Measurements from ENCODE around the gene GLB1L. TPM values are rescaled to one million over a fixed set of nuclear protein-coding genes. Genes with fewer than 3 reads are reported as not detected.
"Not testable (repeated sequence)": the region's sequence is repeated elsewhere in the genome, so short reads cannot be mapped to it uniquely, and the experiment has no call there.

GLB1L gene
- polyA plus RNA-seq, 1 experiment, result 9.5 TPM

GRCh38 chr2:219289195-219289536 lies 43.9 kb upstream of the GLB1L start:
- no peak for DNase-seq (ENCODE audit: low read depth)
- TF ChIP-seq CTCF (IDR thresholded peaks at IDR 0.05; ENCODE audit: insufficient read depth, low read depth, low read length), result no peak
- Histone ChIP-seq H3K36me3 (ENCODE audit: control insufficient read depth, insufficient read depth, low read length) (peaks cover 7% of the 10 kb centered on the region), H3K4me3 (ENCODE audit: low read depth, low read length) (no peak overlapping the region), H3K27me3 (ENCODE audit: control insufficient read depth, insufficient read depth, low read length) (no peaks in the 10 kb centered on the region)
- ChIA-PET POLR2A (no interaction called here), CTCF (interaction anchor here (6.9 to 20.7 kb wide), 3 partner anchors 6 to 115 kb away, joined by 90 to 403 read pairs (median 403); partner anchors contain the start of genes CNPPD1, DNAJB2 and SLC23A3)

- H3K36me3 ChIP-seq (ENCODE audit: control insufficient read depth, insufficient read depth, low read length), result peaks cover 14% of the 10 kb centered on the region
- TF ChIP-seq CTCF (IDR thresholded peaks at IDR 0.05; ENCODE audit: insufficient read depth, low read depth, low read length), result no peak
- DNase-seq (ENCODE audit: low read depth), result no peak
- ChIA-PET CTCF (interaction anchor here (1.2 to 20.7 kb wide), 3 partner anchors 7 to 65 kb away, joined by 3 to 403 read pairs (median 403); partner anchors contain the start of gene DNAJB2), POLR2A (no interaction called here)
- H3K4me3 ChIP-seq (ENCODE audit: low read depth, low read length), result no peak overlapping the region
- no peaks in the 10 kb centered on the region for H3K27me3 ChIP-seq (ENCODE audit: control insufficient read depth, insufficient read depth, low read length)
Observed at GRCh38 chr2:219287580-219288265, 42.5 kb upstream of the GLB1L start.

GRCh38 chr2:219287116-219287440 lies 41.8 kb upstream of the GLB1L start:
- POLR2A ChIA-PET; DNase-seq (ENCODE audit: low read depth); H3K4me3 ChIP-seq (ENCODE audit: low read depth, low read length); H3K27me3 ChIP-seq (ENCODE audit: control insufficient read depth, insufficient read depth, low read length): not testable (repeated sequence)
- peaks cover 17% of the 10 kb centered on the region for H3K36me3 ChIP-seq (ENCODE audit: control insufficient read depth, insufficient read depth, low read length)
- CTCF ChIA-PET, result interaction anchor here (0.9 to 20.7 kb wide), 4 partner anchors 6 to 257 kb away, joined by 3 to 403 read pairs (median 204); partner anchors contain the start of gene DNAJB2

- POLR2A ChIA-PET, result no interaction called here
- H3K4me3 ChIP-seq (ENCODE audit: low read depth, low read length), result no peak overlapping the region
- no peak for DNase-seq (ENCODE audit: low read depth)
- peaks cover 19% of the 10 kb centered on the region for H3K36me3 ChIP-seq (ENCODE audit: control insufficient read depth, insufficient read depth, low read length)
- TF ChIP-seq CTCF (IDR thresholded peaks at IDR 0.05; ENCODE audit: insufficient read depth, low read depth, low read length), result no peak
- CTCF ChIA-PET, result interaction anchor here (0.5 to 20.7 kb wide), 6 partner anchors 6 to 257 kb away, joined by 3 to 403 read pairs (median 4); partner anchors contain the start of gene DNAJB2
- no peaks in the 10 kb centered on the region for H3K27me3 ChIP-seq (ENCODE audit: control insufficient read depth, insufficient read depth, low read length)
Observed at GRCh38 chr2:219286436-219287115, 41.3 kb upstream of the GLB1L start.

GRCh38 chr2:219285894-219286425 lies 40.7 kb upstream of the GLB1L start:
- DNase-seq (ENCODE audit: low read depth), result no peak
- Histone ChIP-seq H3K36me3 (ENCODE audit: control insufficient read depth, insufficient read depth, low read length) (peaks cover 22% of the 10 kb centered on the region), H3K4me3 (ENCODE audit: low read depth, low read length) (no peak overlapping the region), H3K27me3 (ENCODE audit: control insufficient read depth, insufficient read depth, low read length) (no peaks in the 10 kb centered on the region)
- no peak for TF ChIP-seq CTCF (IDR thresholded peaks at IDR 0.05; ENCODE audit: insufficient read depth, low read depth, low read length)
- POLR2A ChIA-PET, result no interaction called here
- CTCF ChIA-PET, result interaction anchor here (0.5 to 20.7 kb wide), 4 partner anchors 5 to 213 kb away, joined by 3 to 403 read pairs (median 204); partner anchors contain the start of gene DNAJB2
